Measurements from ENCODE around the gene DACH2. TPM values are rescaled to one million over a fixed set of nuclear protein-coding genes. Genes with fewer than 3 reads are reported as not detected.

The DACH2 gene
- polyA plus RNA-seq, 3 donors, result not detected

DNA sequence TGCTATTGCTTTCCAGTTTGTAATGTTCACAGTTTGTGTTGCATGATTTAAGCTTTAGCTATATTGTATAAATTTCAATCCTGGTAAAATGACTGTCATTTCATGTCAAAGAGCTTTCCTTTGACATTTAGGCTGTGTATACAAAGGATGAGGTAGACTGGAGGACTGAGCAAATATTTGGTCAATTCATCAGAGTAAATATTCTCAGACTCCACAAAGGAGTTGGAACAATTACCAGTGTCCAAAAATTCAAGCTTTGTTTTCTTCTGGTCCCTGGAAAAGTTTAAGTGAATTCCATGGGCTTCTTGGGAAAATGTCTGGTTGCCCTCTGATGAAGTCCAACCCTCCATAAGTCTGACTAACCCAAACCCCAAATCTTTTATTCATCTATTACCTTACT is 682.4 kb downstream of the DACH2 start:
- H3K36me3 ChIP-seq (replicated peaks in 1 of 2; ENCODE audit: control insufficient read depth in 1 of 2, insufficient read depth in 2 of 2, low read length in 2 of 2), result no peaks in the 10 kb centered on the region
- H3K4me1 ChIP-seq (ENCODE audit: control insufficient read depth in 1 of 2, insufficient read depth in 2 of 2, low read length in 2 of 2), result no peaks in the 10 kb centered on the region
- Mint-ChIP-seq H3K27ac (no peak overlapping the region), H3K4me3 (no peak overlapping the region), H3K36me3 (no peaks in the 10 kb centered on the region), H3K27me3 (ENCODE audit: low read depth in 3 of 3) (no peaks in the 10 kb centered on the region), H3K4me1 (no peaks in the 10 kb centered on the region), H3K9me3 (peaks cover 0 to 2% (median 0%) of the 10 kb centered on the region in 7 donors)
- TF ChIP-seq, protein P1, sequence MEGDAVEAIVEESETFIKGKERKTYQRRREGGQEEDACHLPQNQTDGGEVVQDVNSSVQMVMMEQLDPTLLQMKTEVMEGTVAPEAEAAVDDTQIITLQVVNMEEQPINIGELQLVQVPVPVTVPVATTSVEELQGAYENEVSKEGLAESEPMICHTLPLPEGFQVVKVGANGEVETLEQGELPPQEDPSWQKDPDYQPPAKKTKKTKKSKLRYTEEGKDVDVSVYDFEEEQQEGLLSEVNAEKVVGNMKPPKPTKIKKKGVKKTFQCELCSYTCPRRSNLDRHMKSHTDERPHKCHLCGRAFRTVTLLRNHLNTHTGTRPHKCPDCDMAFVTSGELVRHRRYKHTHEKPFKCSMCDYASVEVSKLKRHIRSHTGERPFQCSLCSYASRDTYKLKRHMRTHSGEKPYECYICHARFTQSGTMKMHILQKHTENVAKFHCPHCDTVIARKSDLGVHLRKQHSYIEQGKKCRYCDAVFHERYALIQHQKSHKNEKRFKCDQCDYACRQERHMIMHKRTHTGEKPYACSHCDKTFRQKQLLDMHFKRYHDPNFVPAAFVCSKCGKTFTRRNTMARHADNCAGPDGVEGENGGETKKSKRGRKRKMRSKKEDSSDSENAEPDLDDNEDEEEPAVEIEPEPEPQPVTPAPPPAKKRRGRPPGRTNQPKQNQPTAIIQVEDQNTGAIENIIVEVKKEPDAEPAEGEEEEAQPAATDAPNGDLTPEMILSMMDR (IDR thresholded peaks at IDR 0.05), result no peak
- no peaks in the 10 kb centered on the region for H3K79me2 ChIP-seq (ENCODE audit: insufficient read depth, low read length)
- no peaks in the 10 kb centered on the region for H3K27me3 ChIP-seq (ENCODE audit: control insufficient read depth in 2 of 2, insufficient read depth in 2 of 2, low read length in 2 of 2)
- H3K9ac ChIP-seq (ENCODE audit: insufficient read depth, low read length, poor library complexity, severe bottlenecking), result no peak overlapping the region
- H3K9me3 ChIP-seq (replicated peaks in 1 of 2; ENCODE audit: control insufficient read depth in 1 of 2, insufficient read depth in 1 of 2, low read length in 2 of 2), result no peaks in the 10 kb centered on the region
- H4K20me1 ChIP-seq (ENCODE audit: insufficient read depth, low read length), result no peaks in the 10 kb centered on the region
- no peak for DNase-seq
- H3K27ac ChIP-seq (ENCODE audit: low read depth in 1 of 2, low read length in 2 of 2), result no peak overlapping the region
- H3K4me3 ChIP-seq (replicated peaks in 1 of 3; ENCODE audit: low read depth in 2 of 3, low read length in 3 of 3), result no peak overlapping the region
- no peak overlapping the region for H2AFZ ChIP-seq (ENCODE audit: insufficient read depth, low read depth, low read length, poor library complexity, severe bottlenecking)
- intact Hi-C loops (cut with micrococcal nuclease), result no loop called here
- no peak overlapping the region for H3K4me2 ChIP-seq (replicated peaks; ENCODE audit: extremely low read depth, low read length, poor library complexity, severe bottlenecking)

- Mint-ChIP-seq H3K9me3 (peaks cover 0 to 2% (median 0%) of the 10 kb centered on the region in 7 donors), H3K4me3 (no peak overlapping the region)
- intact Hi-C loops (cut with micrococcal nuclease), result no loop called here
Measured at GRCh38 chrX:86845101-86845500, 696.9 kb downstream of the DACH2 start.

More at GRCh38 chrX:86845101-86845500, 696.9 kb downstream of the DACH2 start:
- no peaks in the 10 kb centered on the region for H3K27me3 Mint-ChIP-seq (ENCODE audit: low read depth in 3 of 3)
- Histone ChIP-seq H3K79me2 (ENCODE audit: insufficient read depth, low read length) (no peaks in the 10 kb centered on the region), H3K27ac (ENCODE audit: low read depth in 1 of 2, low read length in 2 of 2) (no peak overlapping the region), H2AFZ (ENCODE audit: insufficient read depth, low read depth, low read length, poor library complexity, severe bottlenecking) (no peak overlapping the region), H3K4me2 (replicated peaks; ENCODE audit: extremely low read depth, low read length, poor library complexity, severe bottlenecking) (no peak overlapping the region), H3K9ac (ENCODE audit: insufficient read depth, low read length, poor library complexity, severe bottlenecking) (no peak overlapping the region), H3K9me3 (replicated peaks in 1 of 2; ENCODE audit: control insufficient read depth in 1 of 2, insufficient read depth in 1 of 2, low read length in 2 of 2) (no peaks in the 10 kb centered on the region), H4K20me1 (ENCODE audit: insufficient read depth, low read length) (no peaks in the 10 kb centered on the region), H3K36me3 (replicated peaks in 1 of 2; ENCODE audit: control insufficient read depth in 1 of 2, insufficient read depth in 2 of 2, low read length in 2 of 2) (no peaks in the 10 kb centered on the region), H3K4me3 (replicated peaks in 1 of 3; ENCODE audit: low read depth in 2 of 3, low read length in 3 of 3) (no peak overlapping the region), H3K27me3 (ENCODE audit: control insufficient read depth in 2 of 2, insufficient read depth in 2 of 2, low read length in 2 of 2) (no peaks in the 10 kb centered on the region), H3K4me1 (ENCODE audit: control insufficient read depth in 1 of 2, insufficient read depth in 2 of 2, low read length in 2 of 2) (no peaks in the 10 kb centered on the region)
- DNase-seq, result no peak
- no peaks in the 10 kb centered on the region for H3K36me3 Mint-ChIP-seq
- no peaks in the 10 kb centered on the region for H3K4me1 Mint-ChIP-seq
- no CpG with 5 or more reads among the region's 3 CpGs for WGBS (ENCODE audit: insufficient coverage)
- no peak overlapping the region for H3K27ac Mint-ChIP-seq
- TF ChIP-seq, protein P1 (IDR thresholded peaks at IDR 0.05), result no peak

Small RNA genes lying within 50 kb of the gene (small RNA-seq; reads per million reads assigned to genes)
- gene FCF1P9 (ENCODE audit: insufficient read length, low read depth) (not detected), gene RF00026 (ENCODE audit: insufficient read length, low read depth) (not detected)

Other genes with a start within 250 kb of the DACH2 start
- 1 to 10 TPM; 6.0 to 7.7 (median 6.6) TPM for gene CHM, start 100.9 kb upstream of the DACH2 start, polyA plus RNA-seq

Data from CD14-positive monocyte (primary cell).